A549 (cell line): ENCODE measurements around the gene IGF2. TPM values are rescaled to one million over a fixed set of nuclear protein-coding genes. Genes with fewer than 3 reads are reported as not detected.

ENCODE experiments used
- ATAC-seq, 2 experiments: fragments of 200-7000 bp in 1 of 2; fragments of >200 bp in 1 of 2; cut with Nextera tagmentation in 1 of 2; cut with Tn5 transposase in 1 of 2; 3 replicates each; pipeline versions ENCODE4 v1.8.0 to v1.9.1; 2018 to 2020; ENCODE audit warnings: mild to moderate bottlenecking in 1 of 2, moderate library complexity in 1 of 2
- CTCF ChIA-PET: fragments of 300-600 bp; sonication (Branson Sonifier 250); formaldehyde crosslinking; extraction: SDS; loops from one replicate; lab custom pipeline; 2021; ENCODE audit warnings: antibody characterized with exemption, inconsistent platforms; lab: Yijun Ruan, JAX
- POLR2A ChIA-PET: fragments of 350-600 bp; formaldehyde crosslinking; extraction: SDS; loops from one replicate; lab custom pipeline; 2021; ENCODE audit warnings: antibody characterized with exemption, inconsistent platforms; lab: Yijun Ruan, JAX
- DNase-seq, 2 experiments: peaks; one replicate each; pipeline versions ENCODE4 v3.0.0 to v3.0.0-alpha.2; 2011 to 2016; ENCODE audit warnings: low read depth in 1 of 2, low spot score in 1 of 2
- FAIRE-seq: peaks from 2 replicates; lab custom pipeline; 2011; peaks lifted over from hg19 to GRCh38; lab: Jason Lieb, UNC
- H3K27ac ChIP-seq, 2 experiments: fragments of >200 bp; sonication (Bioruptor Twin); formaldehyde crosslinking; 3 replicates each; pipeline ENCODE4 v1.5.1; 2016 to 2017
- H3K4me1 ChIP-seq: fragments of >200 bp; sonication (Bioruptor Twin); formaldehyde crosslinking; 3 replicates; pipeline ENCODE4 v1.6.1; 2016
- H3K4me2 ChIP-seq: fragments of >200 bp; sonication (Bioruptor Twin); formaldehyde crosslinking; 3 replicates; pipeline ENCODE4 v1.6.1; 2016
- H3K4me3 ChIP-seq: fragments of >200 bp; sonication (Bioruptor Twin); formaldehyde crosslinking; 3 replicates; pipeline ENCODE4 v1.5.1; 2016
- H3K9me3 ChIP-seq: fragments of >200 bp; sonication (Bioruptor Twin); formaldehyde crosslinking; 3 replicates; pipeline ENCODE4 v1.6.1; 2016
- BHLHE40 ChIP-seq: IDR thresholded peaks from 2 replicates; pipeline ENCODE4 v1.6.1; 2012; ENCODE audit warnings: low read depth, low read length, inconsistent platforms
- CHD2 ChIP-seq: fragments of 150-350 bp; IDR thresholded peaks from 2 replicates; pipeline ENCODE4 v1.6.1; 2014; ENCODE audit warnings: low read length; ENCODE audit not compliant: partially characterized antibody
- FOSB ChIP-seq: fragments of 250-450 bp; sonication (Bioruptor Pico); IDR thresholded peaks from 2 replicates; pipeline ENCODE4 v1.5.0; 2020; ENCODE audit warnings: mild to moderate bottlenecking, moderate library complexity
- FOSL2 ChIP-seq, 2 experiments: fragments of 450-650 bp in 1 of 2; fragments of >200 bp in 1 of 2; sonication (Bioruptor Twin) in 1 of 2; formaldehyde crosslinking; IDR thresholded peaks; 2 replicates each; pipeline versions ENCODE4 v1.5.0 to v1.6.1; 2016 to 2020; ENCODE audit warnings: mild to moderate bottlenecking in 1 of 2, moderate library complexity in 1 of 2
- GATA3 ChIP-seq: IDR thresholded peaks from 2 replicates; pipeline ENCODE4 v1.6.1; 2012; ENCODE audit warnings: borderline replicate concordance
- HES2 ChIP-seq: fragments of >200 bp; sonication (Bioruptor Twin); formaldehyde crosslinking; IDR thresholded peaks from 2 replicates; pipeline ENCODE4 v1.6.1; 2016
- HEYL ChIP-seq: fragments of 250-450 bp; sonication (Bioruptor Pico); IDR thresholded peaks from 2 replicates; pipeline ENCODE4 v1.8.0; 2021; ENCODE audit warnings: mild to moderate bottlenecking, moderate library complexity
- HMGXB4 ChIP-seq: fragments of 250-450 bp; sonication (Bioruptor Pico); IDR thresholded peaks from 2 replicates; pipeline ENCODE4 v1.5.0; 2021; ENCODE audit warnings: mild to moderate bottlenecking, moderate library complexity, borderline replicate concordance
- JUN ChIP-seq, 2 experiments: fragments of >200 bp; sonication (Bioruptor Twin); formaldehyde crosslinking; IDR thresholded peaks; 2 replicates in 1 of 2; 3 replicates in 1 of 2; pipeline ENCODE4 v1.6.1; 2016 to 2017
- JUNB ChIP-seq: fragments of >200 bp; sonication (Bioruptor Twin); formaldehyde crosslinking; IDR thresholded peaks from 2 replicates; pipeline ENCODE4 v1.6.1; 2016
- MAFK ChIP-seq: fragments of 450-650 bp; IDR thresholded peaks from 2 replicates; pipeline ENCODE4 v1.6.1; 2014; ENCODE audit not compliant: partially characterized antibody
- NFE2L2 ChIP-seq: fragments of 150-350 bp; conservative IDR thresholded peaks from 2 replicates; pipeline ENCODE4 v1.6.1; 2014; ENCODE audit warnings: low read length
- PBX3 ChIP-seq: IDR thresholded peaks from 2 replicates; pipeline ENCODE4 v1.6.1; 2012
- POLR2A ChIP-seq: IDR thresholded peaks from 2 replicates; pipeline ENCODE4 v1.6.1; 2012; ENCODE audit warnings: mild to moderate bottlenecking, low read length
- POLR2AphosphoS2 ChIP-seq: conservative IDR thresholded peaks from 2 replicates; pipeline ENCODE4 v1.6.1; 2012; ENCODE audit warnings: low read length, improper control_type of control experiment, inconsistent platforms
- RARB ChIP-seq: fragments of 250-450 bp; sonication (Bioruptor Pico); IDR thresholded peaks from 2 replicates; pipeline ENCODE4 v1.8.0; 2021; ENCODE audit warnings: mild to moderate bottlenecking, moderate library complexity
- RCOR1 ChIP-seq: fragments of 150-350 bp; IDR thresholded peaks from 2 replicates; pipeline ENCODE4 v1.6.1; 2014; ENCODE audit warnings: antibody characterized with exemption, low read length, low read depth
- RNF2 ChIP-seq: fragments of 200-600 bp; sonication (generic); IDR thresholded peaks from 2 replicates; pipeline ENCODE4 v1.6.1; 2016; ENCODE audit warnings: low read depth, mild to moderate bottlenecking, antibody characterized with exemption, moderate library complexity, borderline replicate concordance
- SREBF2 ChIP-seq: fragments of 450-650 bp; IDR thresholded peaks from 2 replicates; pipeline ENCODE4 v1.6.1; 2014; ENCODE audit warnings: mild to moderate bottlenecking, moderate library complexity
- TP53 ChIP-seq: fragments of 250-450 bp; sonication (Bioruptor Pico); IDR thresholded peaks from 2 replicates; pipeline ENCODE4 v1.5.0; 2021; ENCODE audit warnings: mild to moderate bottlenecking, moderate library complexity
- ZFP36 ChIP-seq: fragments of 450-650 bp; IDR thresholded peaks from 2 replicates; pipeline ENCODE4 v1.6.1; 2014; ENCODE audit warnings: borderline replicate concordance; ENCODE audit not compliant: partially characterized antibody
- ZNF302 ChIP-seq: fragments of 250-450 bp; sonication (Bioruptor Pico); IDR thresholded peaks from 2 replicates; pipeline ENCODE4 v1.9.0; 2021; ENCODE audit warnings: inconsistent platforms, mild to moderate bottlenecking, moderate library complexity
- ZSCAN20 ChIP-seq: fragments of 250-450 bp; sonication (Bioruptor Pico); IDR thresholded peaks from 2 replicates; pipeline ENCODE4 v1.8.0; 2022; ENCODE audit warnings: mild to moderate bottlenecking, moderate library complexity
- WGBS: methylation state at CpG from one replicate; pipeline ENCODE4 v1.1.6; 2017; ENCODE audit errors: missing lambda C conversion rate; 5-methylcytosine and 5-hydroxymethylcytosine counted together
- polyA plus RNA-seq, 4 experiments: library from polyadenylated mRNA; depleted of rRNA in 3 of 4; stranded (reverse); fragments of >200 nt; fragmentation: RNase III in 1 of 4; extraction: RNeasy Plus Mini Kit Qiagen cat#74134 plus additional on column Dnase treatment in 1 of 4; gene quantifications; 2 replicates in 3 of 4; 3 replicates in 1 of 4; pipeline ENCODE4 v1.2.3, GENCODE V29; 2011 to 2017
- TF ChIP-seq, protein P1 (sequence below): fragments of 450-650 bp; IDR thresholded peaks from 2 replicates; pipeline ENCODE4 v1.6.1; 2014; ENCODE audit warnings: antibody characterized with exemption

Gene IGF2
- polyA plus RNA-seq, 2 of the 4 experiments (the other 2 are of a cell fraction): 2.0 to 2.9 TPM

GRCh38 chr11:2155511-2155910 lies 16.3 kb upstream of the IGF2 start:
- H3K9me3 ChIP-seq: no peaks in the 10 kb centered on the region
- WGBS: 66% methylated on average over 19 of the region's 29 CpGs
- H3K27ac ChIP-seq: no peak overlapping the region
- POLR2A ChIA-PET: no interaction called here
- CTCF ChIA-PET: interaction anchor here (0.5 to 25.5 kb wide), 38 partner anchors 3 to 1006 kb away, joined by 3 to 1333 read pairs (median 5); partner anchors contain the start of genes INS, LSP1, MRPL23 and SYT8
- ATAC-seq (no peak), DNase-seq (no peak), FAIRE-seq (no peak)
- H3K4me2 ChIP-seq: no peak overlapping the region
- no peaks in the 10 kb centered on the region for H3K4me1 ChIP-seq
- TF ChIP-seq ZSCAN20 (CRISPR knock-in tag): no peak
- no peak for TF ChIP-seq BHLHE40
- TF ChIP-seq, protein P1, sequence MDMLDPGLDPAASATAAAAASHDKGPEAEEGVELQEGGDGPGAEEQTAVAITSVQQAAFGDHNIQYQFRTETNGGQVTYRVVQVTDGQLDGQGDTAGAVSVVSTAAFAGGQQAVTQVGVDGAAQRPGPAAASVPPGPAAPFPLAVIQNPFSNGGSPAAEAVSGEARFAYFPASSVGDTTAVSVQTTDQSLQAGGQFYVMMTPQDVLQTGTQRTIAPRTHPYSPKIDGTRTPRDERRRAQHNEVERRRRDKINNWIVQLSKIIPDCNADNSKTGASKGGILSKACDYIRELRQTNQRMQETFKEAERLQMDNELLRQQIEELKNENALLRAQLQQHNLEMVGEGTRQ: no peak
- TF ChIP-seq TP53 (CRISPR knock-in tag): no peak
- no peak for TF ChIP-seq FOSL2 (IDR thresholded peaks at IDR 0.05)
- no peak for TF ChIP-seq FOSL2 (CRISPR knock-in tag; IDR thresholded peaks at IDR 0.05)
- TF ChIP-seq HES2: no peak
- TF ChIP-seq MAFK: no peak
- TF ChIP-seq CHD2: no peak
- TF ChIP-seq RARB (CRISPR knock-in tag): no peak
- TF ChIP-seq RCOR1: no peak
- no peak for TF ChIP-seq FOSB (CRISPR knock-in tag)
- no peak overlapping the region for H3K4me3 ChIP-seq

GRCh38 chr11:2154889-2155288 lies 15.7 kb upstream of the IGF2 start:
- CTCF ChIA-PET: interaction anchor here (1.1 to 25.5 kb wide), 14 partner anchors 10 to 515 kb away, joined by 3 to 1333 read pairs (median 104); partner anchors contain the start of genes INS, LSP1, MRPL23 and SYT8
- Histone ChIP-seq H3K4me2 (no peak overlapping the region), H3K4me1 (no peaks in the 10 kb centered on the region), H3K4me3 (no peak overlapping the region), H3K27ac (no peak overlapping the region), H3K9me3 (no peaks in the 10 kb centered on the region)
- FAIRE-seq (no peak), DNase-seq (no peak), ATAC-seq (no peak)
- 74% methylated on average over 14 of the region's 17 CpGs for WGBS
- POLR2A ChIA-PET: interaction anchor here (0.6 kb wide), 1 partner anchor 525 kb away, joined by 5 read pairs; no protein-coding TSS in a partner anchor
- no peak for TF ChIP-seq JUN (IDR thresholded peaks at IDR 0.05)
- TF ChIP-seq MAFK: peak; percentile 70

- CTCF ChIA-PET: interaction anchor here (1.1 to 25.5 kb wide), 19 partner anchors 10 to 559 kb away, joined by 3 to 1333 read pairs (median 30); partner anchors contain the start of genes IGF2, INS, MRPL23 and PRR33
- no peak overlapping the region for H3K4me2 ChIP-seq
- no peak for ATAC-seq
- no peak for TF ChIP-seq PBX3
- peak; percentile 83 for TF ChIP-seq ZFP36
- TF ChIP-seq, all 56 proteins: peak for 1
- no peaks in the 10 kb centered on the region for H3K9me3 ChIP-seq
- no peak overlapping the region for H3K4me3 ChIP-seq
- POLR2A ChIA-PET: no interaction called here
- H3K4me1 ChIP-seq: no peaks in the 10 kb centered on the region
- FAIRE-seq (no peak), DNase-seq (no peak)
- 86% methylated on average over 3 of the region's 7 CpGs for WGBS
- H3K27ac ChIP-seq: no peak overlapping the region
Observed at GRCh38 chr11:2154195-2154585, 15.0 kb upstream of the IGF2 start.

GRCh38 chr11:2153581-2154194 lies 14.5 kb upstream of the IGF2 start:
- H3K4me3 ChIP-seq: no peak overlapping the region
- ChIA-PET POLR2A (no interaction called here), CTCF (interaction anchor here (0.7 to 25.5 kb wide), 27 partner anchors 10 to 558 kb away, joined by 3 to 1333 read pairs (median 25); partner anchors contain the start of genes IGF2, INS, MRPL23 and PRR33)
- no peak overlapping the region for H3K27ac ChIP-seq
- no peak for FAIRE-seq
- H3K4me1 ChIP-seq: no peaks in the 10 kb centered on the region
- no peak for DNase-seq
- H3K9me3 ChIP-seq: no peaks in the 10 kb centered on the region
- WGBS: 64% methylated on average over 14 of the region's 14 CpGs
- no peak overlapping the region for H3K4me2 ChIP-seq
- ATAC-seq: no peak
- TF ChIP-seq RNF2 (no peak), GATA3 (no peak), HMGXB4 (CRISPR knock-in tag) (no peak), ZNF302 (CRISPR knock-in tag) (no peak), SREBF2 (no peak), POLR2A (no peak), NFE2L2 (no peak), POLR2AphosphoS2 (no peak), JUNB (no peak), HEYL (CRISPR knock-in tag) (no peak)
- TF ChIP-seq, protein P1: no peak
